ENCODE results near the gene VSNL1. TPM values are rescaled to one million over a fixed set of nuclear protein-coding genes. Genes with fewer than 3 reads are reported as not detected.

The VSNL1 gene
- total and polyA plus RNA-seq, 2 donors (not counting 1 experiment from before 2014, with no cell fraction given) = not detected

GRCh38 chr2:17688600-17688999 is 148.1 kb downstream of the VSNL1 start:
- Mint-ChIP-seq H3K27me3 (no peaks in the 10 kb centered on the region), H3K4me1 (no peaks in the 10 kb centered on the region), H3K4me3 (no peak overlapping the region), H3K9me3 (ENCODE audit: insufficient read depth) (no peaks in the 10 kb centered on the region), H3K27ac (no peak overlapping the region)
- no peak for ATAC-seq (ENCODE audit: low read depth)
- Histone ChIP-seq H3K4me1 (ENCODE audit: control insufficient read depth in 2 of 2, insufficient read depth in 2 of 2, low read length in 2 of 2) (no peaks in the 10 kb centered on the region), H3K9ac (ENCODE audit: low read length) (no peak overlapping the region), H3K27me3 (replicated peaks in 1 of 4; ENCODE audit: control extremely low read depth in 1 of 4, control insufficient read depth in 3 of 4, insufficient read depth in 4 of 4, low read length in 3 of 4) (no peaks in the 10 kb centered on the region), H3K4me2 (replicated peaks; ENCODE audit: low read depth, low read length, poor library complexity, severe bottlenecking) (no peak overlapping the region), H3K4me3 (ENCODE audit: control extremely low read depth in 1 of 5, extremely low read depth in 1 of 5, insufficient read depth in 1 of 5, low read depth in 2 of 5, low read length in 4 of 5) (no peak overlapping the region), H3K27ac (ENCODE audit: low read length in 2 of 2) (no peak overlapping the region), H3K9me3 (ENCODE audit: control extremely low read depth in 1 of 3, control insufficient read depth in 2 of 3, insufficient read depth in 1 of 3, low read length in 2 of 3) (no peaks in the 10 kb centered on the region), H2AFZ (ENCODE audit: insufficient read depth, low read depth, low read length, poor library complexity, severe bottlenecking) (no peak overlapping the region), H3K79me2 (ENCODE audit: control insufficient read depth, insufficient read depth, low read length) (peaks cover 16% of the 10 kb centered on the region), H4K20me1 (ENCODE audit: control insufficient read depth, insufficient read depth, low read length, poor library complexity, severe bottlenecking) (peaks cover 3% of the 10 kb centered on the region), H3K36me3 (replicated peaks in 1 of 2; ENCODE audit: control extremely low read depth in 1 of 2, control insufficient read depth in 1 of 2, extremely low read depth in 1 of 2, insufficient read depth in 2 of 2, low read length in 1 of 2) (peaks cover 21 to 51% of the 10 kb centered on the region in 2 experiments)
- TF ChIP-seq EZH2 (IDR thresholded peaks at IDR 0.05; ENCODE audit: borderline replicate concordance, insufficient read depth, low read depth, low read length, poor library complexity, severe bottlenecking) = no peak
- TF ChIP-seq CTCF (IDR thresholded peaks at IDR 0.05) = no peak
- WGBS (ENCODE audit: insufficient coverage) = no CpG with 5 or more reads among the region's 1 CpG
- ChIA-PET CTCF (no interaction called here), POLR2A (no interaction called here)
- no peak for DNase-seq
- intact Hi-C loops (cut with micrococcal nuclease) = no loop called here

- H3K27ac ChIP-seq (ENCODE audit: low read length in 2 of 2) = no peak overlapping the region
- ATAC-seq (ENCODE audit: low read depth) = no peak
- H3K4me1 Mint-ChIP-seq = no peaks in the 10 kb centered on the region
- TF ChIP-seq EZH2 (IDR thresholded peaks at IDR 0.05; ENCODE audit: borderline replicate concordance, insufficient read depth, low read depth, low read length, poor library complexity, severe bottlenecking) (no peak), CTCF (IDR thresholded peaks at IDR 0.05) (no peak)
- H3K4me2 ChIP-seq (replicated peaks; ENCODE audit: low read depth, low read length, poor library complexity, severe bottlenecking) = no peak overlapping the region
- H3K9me3 Mint-ChIP-seq (ENCODE audit: insufficient read depth) = no peaks in the 10 kb centered on the region
- ChIA-PET POLR2A (no interaction called here), CTCF (no interaction called here)
- WGBS (ENCODE audit: insufficient coverage) = no CpG with 5 or more reads among the region's 6 CpGs
- peaks cover 17 to 51% of the 10 kb centered on the region in 2 experiments for H3K36me3 ChIP-seq (replicated peaks in 1 of 2; ENCODE audit: control extremely low read depth in 1 of 2, control insufficient read depth in 1 of 2, extremely low read depth in 1 of 2, insufficient read depth in 2 of 2, low read length in 1 of 2)
- H3K27me3 ChIP-seq (replicated peaks in 1 of 4; ENCODE audit: control extremely low read depth in 1 of 4, control insufficient read depth in 3 of 4, insufficient read depth in 4 of 4, low read length in 3 of 4) = no peaks in the 10 kb centered on the region
- H3K9ac ChIP-seq (ENCODE audit: low read length) = no peak overlapping the region
- no peak for DNase-seq
- no peak overlapping the region for H3K27ac Mint-ChIP-seq
- no peaks in the 10 kb centered on the region for H3K4me1 ChIP-seq (ENCODE audit: control insufficient read depth in 2 of 2, insufficient read depth in 2 of 2, low read length in 2 of 2)
- H3K79me2 ChIP-seq (ENCODE audit: control insufficient read depth, insufficient read depth, low read length) = peaks cover 16% of the 10 kb centered on the region
- H3K9me3 ChIP-seq (ENCODE audit: control extremely low read depth in 1 of 3, control insufficient read depth in 2 of 3, insufficient read depth in 1 of 3, low read length in 2 of 3) = no peaks in the 10 kb centered on the region
- no peak overlapping the region for H3K4me3 ChIP-seq (ENCODE audit: control extremely low read depth in 1 of 5, extremely low read depth in 1 of 5, insufficient read depth in 1 of 5, low read depth in 2 of 5, low read length in 4 of 5)
- intact Hi-C loops (cut with micrococcal nuclease) = no loop called here
- H2AFZ ChIP-seq (ENCODE audit: insufficient read depth, low read depth, low read length, poor library complexity, severe bottlenecking) = no peak overlapping the region
- no peak overlapping the region for H3K4me3 Mint-ChIP-seq
- no peaks in the 10 kb centered on the region for H3K27me3 Mint-ChIP-seq
- H4K20me1 ChIP-seq (ENCODE audit: control insufficient read depth, insufficient read depth, low read length, poor library complexity, severe bottlenecking) = no peaks in the 10 kb centered on the region
These were observed 148.5 kb downstream of the VSNL1 start for GRCh38 chr2:17689010-17689409.

All from B cell (primary cell).